Measurements from ENCODE around the gene MUC4.
"Not testable (repeated sequence)": the region's sequence is repeated elsewhere in the genome, so short reads cannot be mapped to it uniquely, and the experiment has no call there.

Gene MUC4

GRCh38 chr3:195788711-195789581, 22.8 kb downstream of the MUC4 start:
- no peak for DNase-seq (ENCODE audit: low spot score)

- not testable (repeated sequence) for DNase-seq (ENCODE audit: low spot score)
Measured at GRCh38 chr3:195785781-195786405, 25.8 kb downstream of the MUC4 start.

DNA sequence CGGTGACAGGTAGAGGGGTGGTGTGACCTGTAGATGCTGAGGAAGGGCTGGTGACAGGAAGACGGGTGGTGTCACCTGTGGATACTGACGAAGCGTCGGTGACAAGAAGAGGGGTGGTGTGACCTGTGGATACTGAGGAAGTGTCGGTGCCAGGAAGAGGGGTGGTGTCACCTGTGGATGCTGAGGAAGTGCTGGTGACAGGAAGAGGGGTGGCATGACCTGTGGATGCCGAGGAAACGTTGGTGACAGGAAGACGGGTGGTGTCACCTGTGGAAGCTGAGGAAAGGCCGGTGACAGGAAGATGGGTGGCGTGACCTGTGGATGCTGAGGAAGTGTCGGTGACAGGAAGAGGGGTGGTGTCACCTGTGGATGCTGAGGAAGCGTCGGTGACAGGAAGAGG, 27.7 kb downstream of the MUC4 start:
- DNase-seq (ENCODE audit: low spot score): not testable (repeated sequence)

DNA sequence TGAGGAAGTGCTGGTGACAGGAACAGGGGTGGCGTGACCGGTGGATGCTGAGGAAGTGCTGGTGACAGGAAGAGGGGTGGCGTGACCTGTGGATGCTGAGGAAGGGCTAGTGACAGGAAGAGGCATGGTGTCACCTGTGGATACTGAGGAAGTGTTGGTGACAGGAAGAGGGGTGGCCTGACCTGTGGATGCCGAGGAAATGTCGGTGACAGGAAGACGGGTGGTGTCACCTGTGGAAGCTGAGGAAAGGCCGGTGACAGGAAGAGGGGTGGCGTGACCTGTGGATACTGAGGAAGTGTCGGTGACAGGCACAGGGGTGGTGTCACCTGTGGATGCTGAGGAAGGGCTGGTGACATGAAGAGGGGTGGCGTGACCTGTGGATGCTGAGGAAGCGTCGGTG, 30.5 kb downstream of the MUC4 start:
- not testable (repeated sequence) for DNase-seq (ENCODE audit: low spot score)

DNA sequence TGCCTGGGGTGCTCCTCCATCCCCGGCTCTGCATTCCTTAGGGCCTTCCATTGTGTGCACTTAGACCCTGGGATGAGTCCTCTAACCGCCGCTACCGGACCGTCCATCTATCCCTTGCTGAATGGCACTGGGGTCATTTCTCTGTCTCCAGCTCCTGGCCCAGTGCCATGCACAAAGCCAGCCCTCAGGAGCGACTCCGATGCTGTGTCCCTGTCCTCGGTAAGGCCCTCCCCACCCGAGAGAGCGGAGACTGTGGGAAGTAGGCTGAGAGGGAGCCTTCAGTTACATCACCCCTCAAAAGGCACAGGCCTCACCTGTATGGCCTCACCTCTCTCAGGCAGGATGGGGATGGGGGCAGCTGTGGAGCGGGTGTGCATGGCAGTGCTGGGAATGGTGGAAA, 33.8 kb downstream of the MUC4 start:
- no peak for DNase-seq (ENCODE audit: low spot score)

GRCh38 chr3:195774917-195775316, 36.8 kb downstream of the MUC4 start:
- no peak for DNase-seq (ENCODE audit: low spot score)

DNA sequence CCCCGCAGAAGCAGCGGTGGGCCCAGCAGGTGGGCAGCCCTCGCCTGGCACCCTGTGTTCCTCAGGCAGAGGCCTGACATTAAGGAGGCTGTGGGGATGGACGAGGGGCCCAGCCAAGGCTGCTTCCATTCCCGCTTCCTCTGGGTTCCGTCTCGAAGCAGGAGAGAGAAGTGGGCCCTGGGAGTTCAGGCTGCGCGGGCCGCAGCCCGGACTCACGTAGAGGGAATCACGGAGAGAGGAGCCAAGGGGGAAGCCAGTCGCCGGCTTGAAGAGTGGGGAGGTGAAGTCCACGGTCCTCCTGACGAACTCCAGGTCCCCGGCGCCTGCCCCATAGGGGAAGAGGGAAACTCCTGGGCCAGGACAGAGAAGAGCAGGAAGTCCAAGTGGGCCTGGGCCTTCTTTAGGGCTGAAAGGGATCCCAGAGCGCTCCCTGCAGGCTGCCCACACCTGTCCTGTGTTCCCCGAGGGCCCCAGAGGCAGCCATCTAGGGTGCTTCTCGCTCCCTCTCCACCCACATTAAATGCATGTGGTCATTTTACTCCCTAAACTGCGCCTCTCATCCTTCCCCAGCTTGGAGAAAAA, 37.7 kb downstream of the MUC4 start:
- no peak for DNase-seq (ENCODE audit: low spot score)

DNA sequence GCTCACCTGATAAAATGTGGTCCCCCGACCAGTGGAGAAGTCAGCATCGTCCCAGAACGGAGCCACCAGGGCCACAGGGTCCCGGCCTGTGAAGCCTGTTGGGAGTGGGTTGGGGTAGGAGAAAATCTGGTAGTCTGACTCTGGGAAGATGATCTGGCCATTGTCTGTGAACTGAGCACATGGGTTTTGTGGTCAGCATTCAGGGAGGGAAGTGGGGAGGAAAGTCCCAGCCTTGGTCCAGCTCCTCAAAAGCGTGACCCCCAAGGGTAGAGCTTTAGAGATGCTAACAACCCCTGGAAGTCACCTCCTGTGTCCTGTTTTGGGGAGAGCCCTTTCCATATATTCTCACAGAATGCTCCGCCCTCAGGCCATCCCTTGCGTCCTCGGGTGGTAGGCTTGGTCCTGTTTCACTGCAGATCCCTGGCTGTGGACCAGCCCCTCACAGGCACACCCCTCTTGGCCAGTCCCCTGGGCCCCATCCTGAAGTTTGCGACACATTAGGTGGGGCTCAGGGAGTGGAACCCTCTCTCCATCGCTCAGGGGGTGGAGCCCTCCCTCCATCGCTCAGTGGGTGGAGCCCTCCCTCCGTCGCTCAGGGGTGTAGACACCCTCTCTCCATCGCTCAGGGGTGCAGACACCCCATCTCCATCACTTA, 40.0 kb downstream of the MUC4 start:
- DNase-seq (ENCODE audit: low spot score): no peak

- not testable (repeated sequence) for DNase-seq (ENCODE audit: low spot score)
Measured at GRCh38 chr3:195770841-195771645, 40.7 kb downstream of the MUC4 start.

DNA sequence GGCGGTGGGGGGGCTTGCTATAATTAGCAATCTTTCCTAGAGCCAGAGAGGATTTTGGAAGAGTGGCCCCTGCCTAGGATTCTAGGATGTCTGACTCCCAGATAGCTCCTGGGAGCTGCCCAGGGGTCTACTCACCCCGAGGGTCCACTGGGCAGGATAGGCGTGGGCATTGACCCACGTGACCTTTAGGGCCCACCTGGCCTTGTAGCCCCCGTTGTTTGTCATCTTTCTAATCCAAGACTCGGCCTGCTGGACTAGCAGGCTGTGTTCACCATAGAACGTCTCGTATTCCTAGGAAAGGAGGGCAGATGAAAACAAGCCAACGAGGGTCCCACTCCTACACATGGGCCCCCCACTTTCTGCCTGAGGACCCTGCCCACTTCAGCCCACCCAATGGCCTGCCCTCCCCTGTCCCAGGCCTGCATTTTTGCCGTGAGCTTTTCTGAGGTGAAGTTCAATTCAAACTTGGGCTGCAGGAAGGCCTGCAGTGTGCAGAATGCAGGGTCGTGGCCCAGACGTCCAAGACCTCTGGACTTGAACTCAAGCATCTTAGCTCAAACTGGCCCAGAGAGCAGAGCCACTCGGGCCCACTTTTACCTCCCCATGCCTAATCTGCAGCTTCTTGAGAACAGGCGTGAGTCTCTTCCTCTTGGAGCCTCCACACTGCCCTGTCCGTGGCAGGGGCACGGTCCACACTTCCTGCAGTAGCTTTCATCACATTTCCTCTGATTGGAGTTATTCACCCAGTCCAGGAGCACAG, 41.5 kb downstream of the MUC4 start:
- DNase-seq (ENCODE audit: low spot score): no peak

DNA sequence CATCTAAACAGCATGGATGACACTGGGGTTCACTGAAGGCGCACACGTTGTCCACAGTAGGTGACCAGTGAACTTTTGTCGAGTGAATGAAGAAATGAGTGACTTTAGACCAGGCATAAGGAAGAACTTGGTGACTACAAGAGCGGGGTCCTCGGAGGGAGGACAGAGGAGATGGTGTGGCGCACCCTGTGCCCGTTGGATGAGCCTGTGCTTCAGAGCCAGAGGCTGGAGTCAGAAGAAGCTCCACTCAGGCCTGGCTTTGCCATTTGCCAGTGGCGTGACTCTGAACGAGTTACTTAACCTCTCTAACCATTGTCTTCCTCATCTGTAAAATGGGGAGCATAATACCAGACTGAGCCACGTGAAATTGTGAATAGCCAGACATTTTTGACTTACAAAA, 42.2 kb downstream of the MUC4 start:
- DNase-seq (ENCODE audit: low spot score): no peak

- DNase-seq (ENCODE audit: low spot score): no peak
Measured at GRCh38 chr3:195768831-195769303, 42.9 kb downstream of the MUC4 start.

- no peak for DNase-seq (ENCODE audit: low spot score)
Measured at GRCh38 chr3:195768414-195768813, 43.3 kb downstream of the MUC4 start.

DNA sequence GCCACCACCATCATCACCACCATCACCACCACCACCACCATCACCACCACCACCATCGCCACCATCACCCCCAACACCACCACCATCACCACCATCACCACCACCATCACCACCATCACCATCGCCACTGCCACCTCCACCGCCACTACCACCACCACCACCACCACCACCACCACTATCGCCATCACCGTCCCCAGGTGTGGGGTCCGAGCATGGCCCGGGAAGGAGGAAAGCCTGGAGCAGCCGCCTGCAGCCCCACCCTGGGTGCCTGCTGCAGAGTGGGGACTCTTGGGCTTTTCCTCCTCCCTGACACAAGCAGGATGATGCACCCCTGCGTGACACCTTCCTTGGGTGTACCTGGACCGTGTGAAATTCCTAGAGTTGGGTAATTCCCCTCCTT, 43.9 kb downstream of the MUC4 start:
- DNase-seq (ENCODE audit: low spot score): no peak

DNA sequence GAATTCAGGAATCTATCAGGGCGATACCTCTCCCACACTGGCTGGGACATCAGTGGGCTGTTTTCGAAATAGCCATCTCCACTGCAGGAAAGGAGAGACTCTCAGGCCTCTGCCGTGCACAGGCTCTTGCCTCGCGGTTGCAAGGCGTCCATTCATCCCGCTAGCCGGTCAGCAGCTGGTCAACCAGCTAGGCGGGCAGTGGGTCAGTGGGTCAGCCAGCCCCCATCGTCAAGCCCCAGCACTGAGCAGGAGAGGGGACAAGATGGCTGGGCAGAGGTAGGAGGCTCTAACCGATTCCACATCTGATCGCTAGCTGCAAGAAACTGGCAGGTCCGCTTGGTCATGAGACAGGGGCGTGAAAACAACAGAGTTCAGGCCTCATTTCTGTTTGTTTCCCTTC, 45.1 kb downstream of the MUC4 start:
- no peak for DNase-seq (ENCODE audit: low spot score)

DNA sequence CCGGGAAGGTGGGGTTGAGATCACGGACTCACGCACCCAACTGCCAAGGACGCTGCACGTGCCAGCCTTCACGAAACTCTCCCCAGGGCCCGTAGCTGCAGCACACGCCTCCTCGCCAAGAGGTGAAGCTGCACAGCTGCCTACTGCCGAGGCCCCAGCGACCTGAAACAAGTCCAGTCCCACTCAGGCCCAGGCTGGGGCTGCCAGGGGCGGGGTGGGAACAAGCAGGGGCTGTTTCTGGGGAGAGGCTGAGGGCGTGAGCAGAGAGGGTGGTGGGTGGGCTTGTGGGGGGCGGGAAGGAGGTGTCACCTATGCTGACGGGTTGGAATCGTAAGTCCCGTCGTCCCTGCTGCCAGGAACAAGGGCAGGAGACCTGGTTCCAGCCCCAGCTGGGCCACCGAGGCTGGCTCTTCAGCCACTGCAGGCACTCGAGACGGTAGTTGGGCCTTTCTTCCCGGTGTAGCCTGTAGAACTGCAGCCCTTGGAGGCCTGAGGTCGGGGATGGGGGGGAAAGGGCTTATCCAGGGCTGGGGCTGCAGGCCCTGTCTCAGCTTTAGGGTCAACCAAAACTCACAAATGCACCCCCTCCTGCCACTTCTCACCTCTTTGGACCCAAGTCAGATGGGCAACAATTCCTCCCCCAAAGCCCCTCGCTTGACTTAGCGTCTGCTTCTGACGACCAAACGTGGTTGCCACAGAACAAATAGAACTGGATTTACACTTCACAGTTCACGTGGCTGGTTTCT, 46.6 kb downstream of the MUC4 start:
- no peak for DNase-seq (ENCODE audit: low spot score)

DNA sequence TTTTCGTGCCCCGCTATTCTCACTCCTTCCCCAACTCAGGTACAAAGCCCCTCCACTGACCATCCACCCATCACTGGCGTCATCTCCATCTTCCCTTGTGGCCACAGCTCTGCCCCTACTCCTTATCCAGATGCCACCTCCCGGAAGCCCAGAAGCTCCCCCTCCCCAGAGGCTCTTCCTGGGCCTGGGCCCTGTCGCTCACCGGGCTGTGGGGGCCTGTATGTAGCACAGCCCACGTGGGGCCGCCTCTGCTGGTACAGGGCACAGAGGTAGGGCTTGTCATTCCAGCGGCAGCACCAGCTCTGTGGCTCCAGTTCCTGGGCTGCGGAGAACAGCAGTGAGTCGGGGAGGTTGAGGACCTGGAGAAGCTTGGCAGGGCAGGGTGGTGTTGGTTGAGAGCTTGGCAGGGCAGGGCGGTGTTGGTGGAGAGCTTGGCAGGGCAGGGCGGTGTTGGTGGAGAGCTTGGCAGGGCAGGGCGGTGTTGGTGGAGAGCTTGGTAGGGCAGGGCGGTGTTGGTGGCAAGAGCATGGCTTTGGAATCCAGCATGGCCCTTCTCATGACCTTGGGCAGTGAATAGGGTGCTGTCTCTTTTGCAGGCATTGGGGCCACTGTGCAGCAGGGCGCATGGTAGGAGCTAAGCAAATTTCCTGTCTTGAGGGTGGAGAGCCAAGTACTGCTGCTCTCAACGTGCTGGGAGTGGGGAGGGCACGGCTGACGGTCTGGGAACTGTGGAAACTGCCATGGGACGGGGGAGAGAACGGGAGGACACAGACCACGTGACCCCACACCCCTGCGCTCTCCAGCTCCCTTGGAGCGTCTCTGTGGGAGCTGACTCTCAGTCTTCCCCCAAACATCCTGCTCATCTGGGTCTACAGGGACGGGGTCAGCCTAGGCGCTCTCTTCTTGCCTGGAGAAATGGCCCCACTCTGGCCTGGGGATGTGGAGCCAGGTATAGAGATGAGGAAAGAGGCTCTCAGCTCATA, 47.6 kb downstream of the MUC4 start:
- DNase-seq (ENCODE audit: low spot score): no peak

GRCh38 chr3:195763076-195763830, 48.5 kb downstream of the MUC4 start:
- no peak for DNase-seq (ENCODE audit: low spot score)

Measured in hepatic stellate cell (primary cell).